ENCODE data around the gene ARL3.
A peak's percentile ranks its signal among the peaks of the same experiment; 100 is the strongest.

The ARL3 gene

DNA sequence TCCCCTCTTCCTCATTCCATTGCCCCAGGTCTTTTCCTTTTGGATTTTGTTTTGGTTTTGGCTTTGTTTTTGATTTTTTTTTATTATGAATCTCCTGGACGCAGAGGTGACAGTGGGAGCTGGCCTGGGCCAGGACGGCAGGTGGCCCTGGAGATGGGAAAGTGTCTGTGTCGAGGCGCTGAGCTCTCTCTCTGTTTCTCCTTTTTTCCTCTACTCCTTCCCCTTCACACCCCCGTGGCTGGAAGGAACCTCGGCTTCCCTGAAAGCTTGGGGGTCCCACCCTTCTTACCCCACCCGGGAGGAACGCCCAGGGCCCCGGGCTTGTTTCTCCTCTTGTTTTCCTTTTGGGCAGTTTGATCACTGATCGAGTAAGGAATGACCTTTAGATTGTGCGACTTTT is 56.7 kb downstream of the ARL3 start:
- H3K27ac ChIP-seq = no peak overlapping the region
- H3K36me3 ChIP-seq = peaks cover 70% of the 10 kb centered on the region
- peaks cover 85% of the 10 kb centered on the region for H4K20me1 ChIP-seq
- H3K4me2 ChIP-seq = peak overlapping the region; percentile 52
- H3K4me3 ChIP-seq = no peak overlapping the region
- H3K9me3 ChIP-seq = no peaks in the 10 kb centered on the region
- no peak overlapping the region; the same call in 1 of the 2 replicates for H3K9ac ChIP-seq
- peaks cover 73% of the 10 kb centered on the region for H3K4me1 ChIP-seq
- no peaks in the 10 kb centered on the region for H3K27me3 ChIP-seq
- TF ChIP-seq Cebpa-rat (IDR thresholded peaks at IDR 0.05) = no peak

DNA sequence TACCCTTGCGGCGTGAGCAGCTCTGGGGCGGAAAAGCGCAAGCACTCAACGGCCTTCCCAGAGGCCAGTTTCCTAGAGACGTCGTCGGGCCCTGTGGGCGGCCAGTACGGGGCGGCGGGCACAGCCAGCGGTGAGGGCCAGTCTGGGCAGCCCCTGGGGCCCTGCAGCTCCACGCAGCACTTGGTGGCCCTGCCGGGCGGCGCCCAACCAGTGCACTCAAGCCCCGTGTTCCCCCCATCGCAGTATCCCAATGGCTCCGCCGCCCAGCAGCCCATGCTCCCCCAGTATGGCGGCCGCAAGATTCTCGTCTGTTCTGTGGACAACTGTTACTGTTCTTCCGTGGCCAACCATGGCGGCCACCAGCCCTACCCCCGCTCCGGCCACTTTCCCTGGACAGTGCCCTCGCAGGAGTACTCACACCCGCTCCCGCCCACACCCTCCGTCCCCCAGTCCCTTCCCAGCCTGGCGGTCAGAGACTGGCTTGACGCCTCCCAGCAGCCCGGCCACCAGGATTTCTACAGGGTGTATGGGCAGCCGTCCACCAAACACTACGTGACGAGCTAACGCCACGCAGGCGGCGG is 57.3 kb downstream of the ARL3 start:
- Histone ChIP-seq H3K4me2 (peak overlapping the region; percentile 52; the same call in 1 of the 2 replicates), H4K20me1 (peaks cover 91% of the 10 kb centered on the region)
- no peak for TF ChIP-seq Cebpa-rat (IDR thresholded peaks at IDR 0.05)

GRCh38 chr10:102656026-102656425 is 58.2 kb downstream of the ARL3 start:
- peaks cover 73% of the 10 kb centered on the region for H3K4me1 ChIP-seq
- no peak overlapping the region for H3K27ac ChIP-seq
- no peaks in the 10 kb centered on the region for H3K27me3 ChIP-seq
- H3K9ac ChIP-seq = no peak overlapping the region
- no peak overlapping the region for H3K4me3 ChIP-seq
- H3K4me2 ChIP-seq = no peak overlapping the region
- peaks cover 99% of the 10 kb centered on the region for H4K20me1 ChIP-seq
- no peak for TF ChIP-seq Cebpa-rat (IDR thresholded peaks at IDR 0.05)
- peaks cover 84% of the 10 kb centered on the region for H3K36me3 ChIP-seq
- H3K9me3 ChIP-seq = no peaks in the 10 kb centered on the region

More for the DNA sequence above, 57.3 kb downstream of the ARL3 start:
- H3K4me1 ChIP-seq = peaks cover 73% of the 10 kb centered on the region
- no peaks in the 10 kb centered on the region for H3K9me3 ChIP-seq
- H3K4me3 ChIP-seq = no peak overlapping the region
- H3K36me3 ChIP-seq = peaks cover 76% of the 10 kb centered on the region
- H3K27me3 ChIP-seq = no peaks in the 10 kb centered on the region
- H3K27ac ChIP-seq = no peak overlapping the region
- H3K9ac ChIP-seq = no peak overlapping the region; the same call in 1 of the 2 replicates

DNA sequence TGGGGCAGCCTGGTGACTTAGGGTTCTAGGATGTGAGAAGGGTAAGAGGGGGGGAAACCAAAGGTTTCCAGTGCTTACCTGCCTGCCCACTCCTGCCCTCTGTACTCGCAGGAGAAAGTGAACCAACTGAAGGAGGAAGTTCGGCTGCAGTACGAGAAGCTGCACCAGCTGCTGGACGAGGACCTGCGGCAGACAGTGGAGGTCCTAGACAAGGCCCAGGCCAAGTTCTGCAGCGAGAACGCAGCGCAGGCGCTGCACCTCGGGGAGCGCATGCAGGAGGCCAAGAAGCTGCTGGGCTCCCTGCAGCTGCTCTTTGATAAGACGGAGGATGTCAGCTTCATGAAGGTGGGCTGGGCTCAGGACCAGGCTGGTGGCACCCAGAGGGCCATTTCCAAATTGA is 59.2 kb downstream of the ARL3 start:
- Histone ChIP-seq H3K4me3 (no peak overlapping the region), H3K9ac (no peak overlapping the region), H3K4me1 (peaks cover 73% of the 10 kb centered on the region), H4K20me1 (peaks cover 100% of the 10 kb centered on the region), H3K4me2 (no peak overlapping the region), H3K27me3 (no peaks in the 10 kb centered on the region), H3K27ac (no peak overlapping the region), H3K9me3 (no peaks in the 10 kb centered on the region), H3K36me3 (peaks cover 85% of the 10 kb centered on the region)
- no peak for TF ChIP-seq Cebpa-rat (IDR thresholded peaks at IDR 0.05)

DNA sequence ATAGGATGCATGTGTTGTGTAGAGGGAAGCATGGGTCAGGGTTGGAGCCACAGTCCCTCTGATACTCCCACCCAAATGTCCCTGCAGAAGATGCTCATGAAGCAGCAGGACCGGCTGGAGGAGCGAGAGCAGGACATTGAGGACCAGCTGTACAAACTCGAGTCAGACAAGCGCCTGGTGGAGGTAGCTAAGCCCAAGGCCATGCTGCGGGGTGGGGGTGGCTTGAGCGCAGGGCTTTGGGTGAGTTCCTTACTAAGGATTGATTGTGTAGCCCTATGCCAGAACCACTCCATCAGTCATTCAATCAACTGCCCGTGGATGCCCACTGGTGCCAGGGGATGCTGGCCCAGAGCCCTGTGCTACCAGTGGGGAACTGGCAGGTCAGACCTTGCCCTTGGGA is 59.6 kb downstream of the ARL3 start:
- H3K4me2 ChIP-seq = no peak overlapping the region
- no peak for TF ChIP-seq Cebpa-rat (IDR thresholded peaks at IDR 0.05)
- peaks cover 100% of the 10 kb centered on the region for H4K20me1 ChIP-seq

DNA sequence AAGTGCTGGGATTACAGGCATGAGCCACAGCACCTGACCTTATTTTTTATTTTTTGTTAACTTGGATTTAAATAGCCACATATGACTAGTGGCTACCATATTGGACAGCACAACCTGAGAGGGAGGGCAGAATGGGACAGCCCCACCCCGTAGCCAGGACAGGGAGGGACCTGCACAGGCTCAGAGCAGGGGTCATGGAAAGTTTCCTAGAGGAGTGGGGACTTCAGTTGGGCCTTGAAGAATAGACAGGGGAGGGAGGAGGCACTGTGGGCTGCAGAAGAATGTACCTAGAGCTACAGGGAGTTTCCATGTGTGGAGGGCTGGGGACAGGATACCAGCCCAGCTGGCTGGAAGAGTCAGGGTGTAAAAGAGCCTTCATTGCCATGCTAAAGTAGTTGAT is 61.1 kb downstream of the ARL3 start:
- Histone ChIP-seq H3K9me3 (no peaks in the 10 kb centered on the region), H3K4me1 (peaks cover 73% of the 10 kb centered on the region), H3K27ac (peak overlapping the region; percentile 49), H3K4me3 (no peak overlapping the region), H3K27me3 (no peaks in the 10 kb centered on the region), H3K9ac (no peak overlapping the region), H3K36me3 (peaks cover 78% of the 10 kb centered on the region), H3K4me2 (peak overlapping the region; percentile 97), H4K20me1 (peaks cover 100% of the 10 kb centered on the region)
- no peak for TF ChIP-seq Cebpa-rat (IDR thresholded peaks at IDR 0.05)

More for the DNA sequence above, 59.6 kb downstream of the ARL3 start:
- H3K9ac ChIP-seq = no peak overlapping the region
- H3K4me1 ChIP-seq = peaks cover 73% of the 10 kb centered on the region
- H3K4me3 ChIP-seq = no peak overlapping the region
- H3K27me3 ChIP-seq = no peaks in the 10 kb centered on the region
- peaks cover 85% of the 10 kb centered on the region for H3K36me3 ChIP-seq
- no peak overlapping the region for H3K27ac ChIP-seq
- H3K9me3 ChIP-seq = no peaks in the 10 kb centered on the region

DNA sequence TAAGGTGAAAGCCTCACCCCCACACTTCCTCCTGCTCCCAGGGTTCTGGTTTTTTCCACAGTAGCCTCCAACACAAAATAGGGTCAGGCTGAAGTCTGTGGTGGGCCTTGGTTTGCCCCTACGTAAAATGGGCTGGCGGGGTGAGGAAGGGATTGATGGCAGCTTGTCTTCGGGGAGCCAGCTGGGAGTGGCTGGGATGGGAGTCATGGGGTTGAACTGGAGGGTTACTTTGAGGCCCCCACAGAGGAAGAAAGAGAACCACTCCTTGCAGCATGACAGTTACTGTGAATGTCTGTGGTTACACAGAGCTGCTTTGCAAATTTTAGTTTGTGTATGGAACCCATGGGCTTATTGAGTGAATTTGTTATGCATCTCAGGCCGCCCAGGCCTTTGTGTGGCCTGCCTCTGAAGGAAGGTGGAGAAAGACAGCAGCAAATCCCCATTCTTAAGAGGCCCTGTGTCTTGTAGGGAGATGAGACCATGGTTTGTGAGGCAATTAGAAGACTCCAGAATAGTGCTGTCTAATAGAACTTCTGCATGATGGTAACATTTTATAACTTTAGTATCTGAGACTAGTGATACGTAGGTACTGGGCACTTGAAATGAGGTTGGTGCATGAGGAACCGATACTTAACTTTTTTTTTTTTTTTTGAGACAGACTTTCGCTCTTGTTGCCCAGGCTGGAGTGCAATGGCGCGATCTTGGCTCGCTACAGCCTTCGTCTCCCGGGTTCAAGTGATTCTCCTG is 61.9 kb downstream of the ARL3 start:
- Histone ChIP-seq H3K27me3 (no peaks in the 10 kb centered on the region), H4K20me1 (peaks cover 100% of the 10 kb centered on the region), H3K4me1 (peaks cover 73% of the 10 kb centered on the region), H3K4me2 (peak overlapping the region; percentile 97), H3K4me3 (no peak overlapping the region), H3K9ac (peak overlapping the region; percentile 97; the same call in 1 of the 2 replicates), H3K27ac (peak overlapping the region; percentile 76), H3K36me3 (peaks cover 78% of the 10 kb centered on the region), H3K9me3 (no peaks in the 10 kb centered on the region)
- no peak for TF ChIP-seq Cebpa-rat (IDR thresholded peaks at IDR 0.05)

DNA sequence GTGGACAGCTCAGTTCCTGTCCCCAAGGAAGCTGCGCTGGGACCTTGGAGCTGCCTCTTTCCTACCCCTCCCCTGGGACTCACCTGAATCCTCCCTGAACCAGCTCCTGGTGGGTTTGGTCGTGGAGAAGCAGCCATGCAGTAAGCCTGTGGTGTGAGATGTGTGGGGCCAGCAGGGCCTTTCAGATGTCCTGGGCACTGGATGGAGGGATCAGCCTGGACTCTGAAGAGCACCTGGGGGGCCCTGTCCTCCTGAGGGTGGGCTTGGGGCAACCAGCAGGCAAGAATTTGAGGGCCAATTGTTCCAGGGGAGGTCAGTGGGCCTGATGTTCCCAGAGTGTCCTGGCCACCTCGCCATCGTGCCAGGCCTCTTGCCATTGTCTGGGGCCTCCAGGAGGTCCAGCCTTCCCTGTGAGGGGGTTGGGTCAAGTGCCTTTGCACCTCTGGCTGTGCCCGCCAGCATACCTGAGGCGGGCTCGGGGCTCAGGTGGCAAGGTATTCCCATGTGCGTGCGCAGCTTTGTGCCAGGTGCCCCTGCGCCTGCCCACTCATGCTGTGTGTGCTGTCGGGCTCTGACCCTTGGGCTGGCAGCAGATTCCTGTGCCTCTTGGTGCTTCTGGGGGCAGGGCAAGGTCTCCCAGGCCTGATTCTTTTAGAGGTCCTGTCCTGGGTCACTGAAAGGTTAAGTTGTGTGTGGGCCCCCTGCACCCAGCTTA is 62.6 kb downstream of the ARL3 start:
- Histone ChIP-seq H3K4me3 (peak overlapping the region; percentile 95; the same call in 1 of the 2 replicates), H3K9me3 (no peaks in the 10 kb centered on the region), H3K27ac (peak overlapping the region; percentile 76), H3K9ac (peak overlapping the region; percentile 97), H4K20me1 (peaks cover 100% of the 10 kb centered on the region), H3K27me3 (no peaks in the 10 kb centered on the region), H3K4me1 (peaks cover 73% of the 10 kb centered on the region), H3K4me2 (peak overlapping the region; percentile 97), H3K36me3 (peaks cover 71% of the 10 kb centered on the region)
- no peak for TF ChIP-seq Cebpa-rat (IDR thresholded peaks at IDR 0.05)

GRCh38 chr10:102650655-102651454 is 63.3 kb downstream of the ARL3 start:
- TF ChIP-seq Cebpa-rat (IDR thresholded peaks at IDR 0.05) = no peak
- peaks cover 100% of the 10 kb centered on the region for H4K20me1 ChIP-seq
- H3K36me3 ChIP-seq = peaks cover 63% of the 10 kb centered on the region
- H3K27ac ChIP-seq = peak overlapping the region; percentile 98
- H3K4me3 ChIP-seq = peak overlapping the region; percentile 95
- no peaks in the 10 kb centered on the region for H3K27me3 ChIP-seq
- H3K9ac ChIP-seq = peak overlapping the region; percentile 97
- H3K4me2 ChIP-seq = peak overlapping the region; percentile 97
- peaks cover 75% of the 10 kb centered on the region for H3K4me1 ChIP-seq
- no peaks in the 10 kb centered on the region for H3K9me3 ChIP-seq

Data from BLaER1 (cell line).